GM23338 (cell line): ENCODE data around the gene APOBEC3A.

ENCODE experiments used
- CREB1 ChIP-seq: fragments of 250-450 bp; sonication (Bioruptor Pico); IDR thresholded peaks from 2 replicates; pipeline ENCODE4 v1.5.0; 2020; ENCODE audit warnings: low read depth, mild to moderate bottlenecking, moderate library complexity
- EZH2 ChIP-seq: fragments of 200-600 bp; sonication (generic); IDR thresholded peaks from one replicate; pipeline ENCODE4 v1.8.0; 2017; ENCODE audit warnings: antibody characterized with exemption, mild to moderate bottlenecking, low read depth; ENCODE audit not compliant: unreplicated experiment
- EZH2phosphoT487 ChIP-seq: fragments of 200-600 bp; sonication (generic); IDR thresholded peaks from one replicate; pipeline ENCODE4 v1.8.1; 2018; ENCODE audit warnings: antibody characterized with exemption; ENCODE audit not compliant: unreplicated experiment
- JUNB ChIP-seq: IDR thresholded peaks from one replicate; pipeline ENCODE4 v1.6.1; 2016; ENCODE audit warnings: antibody characterized with exemption; ENCODE audit not compliant: unreplicated experiment
- NANOG ChIP-seq: IDR thresholded peaks from 2 replicates; pipeline ENCODE4 v1.6.1; 2016; ENCODE audit warnings: antibody characterized with exemption, borderline replicate concordance
- POLR2AphosphoS5 ChIP-seq: IDR thresholded peaks from 2 replicates; pipeline ENCODE4 v1.6.1; 2016; ENCODE audit warnings: antibody characterized with exemption, low read depth
- STAT1 ChIP-seq: IDR thresholded peaks from one replicate; pipeline ENCODE4 v1.6.1; 2016; ENCODE audit warnings: antibody characterized with exemption; ENCODE audit not compliant: unreplicated experiment
- ZNF114 ChIP-seq: fragments of 250-450 bp; sonication (Bioruptor Pico); IDR thresholded peaks from 2 replicates; pipeline ENCODE4 v1.5.0; 2020; ENCODE audit warnings: mild to moderate bottlenecking, moderate library complexity
- ZNF331 ChIP-seq: fragments of 250-450 bp; sonication (Bioruptor Pico); IDR thresholded peaks from 2 replicates; pipeline ENCODE4 v1.5.0; 2020; ENCODE audit warnings: low read depth, mild to moderate bottlenecking, moderate library complexity
- TF ChIP-seq, protein P1 (sequence below): IDR thresholded peaks from 2 replicates; pipeline ENCODE4 v1.6.1; 2016; ENCODE audit warnings: antibody characterized with exemption
- TF ChIP-seq, protein P2 (sequence below), 2 experiments: fragments of 200-600 bp in 1 of 2; sonication (generic) in 1 of 2; conservative IDR thresholded peaks; 2 replicates each; pipeline versions ENCODE4 v1.5.1 to v1.6.1; 2016 to 2017; ENCODE audit warnings: antibody characterized with exemption in 2 of 2, low read depth in 2 of 2, mild to moderate bottlenecking in 2 of 2, moderate library complexity in 1 of 2
- TF ChIP-seq, protein P3 (sequence below): IDR thresholded peaks from one replicate; pipeline ENCODE4 v1.6.1; 2018; ENCODE audit warnings: antibody characterized with exemption; ENCODE audit not compliant: unreplicated experiment
- TF ChIP-seq, protein P4 (sequence below): fragments of 250-450 bp; sonication (Bioruptor Pico); IDR thresholded peaks from 2 replicates; pipeline ENCODE4 v1.5.0; 2020; ENCODE audit warnings: mild to moderate bottlenecking, moderate library complexity

DNA sequence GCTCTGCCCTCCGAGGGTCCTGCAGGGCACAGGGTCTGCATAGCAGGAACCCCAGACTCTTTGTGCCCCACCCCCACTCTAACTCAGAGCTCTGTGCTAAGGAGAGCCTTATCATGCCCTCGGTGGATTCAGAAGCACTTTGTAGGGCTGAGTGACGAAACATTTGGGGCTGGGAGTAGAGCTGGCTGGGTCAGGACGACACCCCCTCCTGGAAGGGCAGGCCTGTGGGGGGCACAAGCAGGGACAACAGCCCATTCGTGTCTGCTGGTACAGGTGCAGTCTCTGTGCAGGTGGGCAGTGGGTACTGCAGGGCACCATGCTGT, 8.9 kb downstream of the APOBEC3A start:
- TF ChIP-seq, protein P1, sequence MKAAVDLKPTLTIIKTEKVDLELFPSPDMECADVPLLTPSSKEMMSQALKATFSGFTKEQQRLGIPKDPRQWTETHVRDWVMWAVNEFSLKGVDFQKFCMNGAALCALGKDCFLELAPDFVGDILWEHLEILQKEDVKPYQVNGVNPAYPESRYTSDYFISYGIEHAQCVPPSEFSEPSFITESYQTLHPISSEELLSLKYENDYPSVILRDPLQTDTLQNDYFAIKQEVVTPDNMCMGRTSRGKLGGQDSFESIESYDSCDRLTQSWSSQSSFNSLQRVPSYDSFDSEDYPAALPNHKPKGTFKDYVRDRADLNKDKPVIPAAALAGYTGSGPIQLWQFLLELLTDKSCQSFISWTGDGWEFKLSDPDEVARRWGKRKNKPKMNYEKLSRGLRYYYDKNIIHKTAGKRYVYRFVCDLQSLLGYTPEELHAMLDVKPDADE: no peak
- no peak for TF ChIP-seq POLR2AphosphoS5
- TF ChIP-seq, protein P2, sequence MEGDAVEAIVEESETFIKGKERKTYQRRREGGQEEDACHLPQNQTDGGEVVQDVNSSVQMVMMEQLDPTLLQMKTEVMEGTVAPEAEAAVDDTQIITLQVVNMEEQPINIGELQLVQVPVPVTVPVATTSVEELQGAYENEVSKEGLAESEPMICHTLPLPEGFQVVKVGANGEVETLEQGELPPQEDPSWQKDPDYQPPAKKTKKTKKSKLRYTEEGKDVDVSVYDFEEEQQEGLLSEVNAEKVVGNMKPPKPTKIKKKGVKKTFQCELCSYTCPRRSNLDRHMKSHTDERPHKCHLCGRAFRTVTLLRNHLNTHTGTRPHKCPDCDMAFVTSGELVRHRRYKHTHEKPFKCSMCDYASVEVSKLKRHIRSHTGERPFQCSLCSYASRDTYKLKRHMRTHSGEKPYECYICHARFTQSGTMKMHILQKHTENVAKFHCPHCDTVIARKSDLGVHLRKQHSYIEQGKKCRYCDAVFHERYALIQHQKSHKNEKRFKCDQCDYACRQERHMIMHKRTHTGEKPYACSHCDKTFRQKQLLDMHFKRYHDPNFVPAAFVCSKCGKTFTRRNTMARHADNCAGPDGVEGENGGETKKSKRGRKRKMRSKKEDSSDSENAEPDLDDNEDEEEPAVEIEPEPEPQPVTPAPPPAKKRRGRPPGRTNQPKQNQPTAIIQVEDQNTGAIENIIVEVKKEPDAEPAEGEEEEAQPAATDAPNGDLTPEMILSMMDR (conservative IDR thresholded peaks at IDR 0.05; ENCODE audit: low read depth in 2 of 2): no peak
- no peak for TF ChIP-seq EZH2phosphoT487
- TF ChIP-seq, protein P3, sequence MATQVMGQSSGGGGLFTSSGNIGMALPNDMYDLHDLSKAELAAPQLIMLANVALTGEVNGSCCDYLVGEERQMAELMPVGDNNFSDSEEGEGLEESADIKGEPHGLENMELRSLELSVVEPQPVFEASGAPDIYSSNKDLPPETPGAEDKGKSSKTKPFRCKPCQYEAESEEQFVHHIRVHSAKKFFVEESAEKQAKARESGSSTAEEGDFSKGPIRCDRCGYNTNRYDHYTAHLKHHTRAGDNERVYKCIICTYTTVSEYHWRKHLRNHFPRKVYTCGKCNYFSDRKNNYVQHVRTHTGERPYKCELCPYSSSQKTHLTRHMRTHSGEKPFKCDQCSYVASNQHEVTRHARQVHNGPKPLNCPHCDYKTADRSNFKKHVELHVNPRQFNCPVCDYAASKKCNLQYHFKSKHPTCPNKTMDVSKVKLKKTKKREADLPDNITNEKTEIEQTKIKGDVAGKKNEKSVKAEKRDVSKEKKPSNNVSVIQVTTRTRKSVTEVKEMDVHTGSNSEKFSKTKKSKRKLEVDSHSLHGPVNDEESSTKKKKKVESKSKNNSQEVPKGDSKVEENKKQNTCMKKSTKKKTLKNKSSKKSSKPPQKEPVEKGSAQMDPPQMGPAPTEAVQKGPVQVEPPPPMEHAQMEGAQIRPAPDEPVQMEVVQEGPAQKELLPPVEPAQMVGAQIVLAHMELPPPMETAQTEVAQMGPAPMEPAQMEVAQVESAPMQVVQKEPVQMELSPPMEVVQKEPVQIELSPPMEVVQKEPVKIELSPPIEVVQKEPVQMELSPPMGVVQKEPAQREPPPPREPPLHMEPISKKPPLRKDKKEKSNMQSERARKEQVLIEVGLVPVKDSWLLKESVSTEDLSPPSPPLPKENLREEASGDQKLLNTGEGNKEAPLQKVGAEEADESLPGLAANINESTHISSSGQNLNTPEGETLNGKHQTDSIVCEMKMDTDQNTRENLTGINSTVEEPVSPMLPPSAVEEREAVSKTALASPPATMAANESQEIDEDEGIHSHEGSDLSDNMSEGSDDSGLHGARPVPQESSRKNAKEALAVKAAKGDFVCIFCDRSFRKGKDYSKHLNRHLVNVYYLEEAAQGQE: no peak
- no peak for TF ChIP-seq EZH2
- TF ChIP-seq ZNF114 (CRISPR knock-in tag): no peak
- TF ChIP-seq JUNB: no peak
- TF ChIP-seq CREB1 (CRISPR knock-in tag): no peak
- TF ChIP-seq, protein P4, sequence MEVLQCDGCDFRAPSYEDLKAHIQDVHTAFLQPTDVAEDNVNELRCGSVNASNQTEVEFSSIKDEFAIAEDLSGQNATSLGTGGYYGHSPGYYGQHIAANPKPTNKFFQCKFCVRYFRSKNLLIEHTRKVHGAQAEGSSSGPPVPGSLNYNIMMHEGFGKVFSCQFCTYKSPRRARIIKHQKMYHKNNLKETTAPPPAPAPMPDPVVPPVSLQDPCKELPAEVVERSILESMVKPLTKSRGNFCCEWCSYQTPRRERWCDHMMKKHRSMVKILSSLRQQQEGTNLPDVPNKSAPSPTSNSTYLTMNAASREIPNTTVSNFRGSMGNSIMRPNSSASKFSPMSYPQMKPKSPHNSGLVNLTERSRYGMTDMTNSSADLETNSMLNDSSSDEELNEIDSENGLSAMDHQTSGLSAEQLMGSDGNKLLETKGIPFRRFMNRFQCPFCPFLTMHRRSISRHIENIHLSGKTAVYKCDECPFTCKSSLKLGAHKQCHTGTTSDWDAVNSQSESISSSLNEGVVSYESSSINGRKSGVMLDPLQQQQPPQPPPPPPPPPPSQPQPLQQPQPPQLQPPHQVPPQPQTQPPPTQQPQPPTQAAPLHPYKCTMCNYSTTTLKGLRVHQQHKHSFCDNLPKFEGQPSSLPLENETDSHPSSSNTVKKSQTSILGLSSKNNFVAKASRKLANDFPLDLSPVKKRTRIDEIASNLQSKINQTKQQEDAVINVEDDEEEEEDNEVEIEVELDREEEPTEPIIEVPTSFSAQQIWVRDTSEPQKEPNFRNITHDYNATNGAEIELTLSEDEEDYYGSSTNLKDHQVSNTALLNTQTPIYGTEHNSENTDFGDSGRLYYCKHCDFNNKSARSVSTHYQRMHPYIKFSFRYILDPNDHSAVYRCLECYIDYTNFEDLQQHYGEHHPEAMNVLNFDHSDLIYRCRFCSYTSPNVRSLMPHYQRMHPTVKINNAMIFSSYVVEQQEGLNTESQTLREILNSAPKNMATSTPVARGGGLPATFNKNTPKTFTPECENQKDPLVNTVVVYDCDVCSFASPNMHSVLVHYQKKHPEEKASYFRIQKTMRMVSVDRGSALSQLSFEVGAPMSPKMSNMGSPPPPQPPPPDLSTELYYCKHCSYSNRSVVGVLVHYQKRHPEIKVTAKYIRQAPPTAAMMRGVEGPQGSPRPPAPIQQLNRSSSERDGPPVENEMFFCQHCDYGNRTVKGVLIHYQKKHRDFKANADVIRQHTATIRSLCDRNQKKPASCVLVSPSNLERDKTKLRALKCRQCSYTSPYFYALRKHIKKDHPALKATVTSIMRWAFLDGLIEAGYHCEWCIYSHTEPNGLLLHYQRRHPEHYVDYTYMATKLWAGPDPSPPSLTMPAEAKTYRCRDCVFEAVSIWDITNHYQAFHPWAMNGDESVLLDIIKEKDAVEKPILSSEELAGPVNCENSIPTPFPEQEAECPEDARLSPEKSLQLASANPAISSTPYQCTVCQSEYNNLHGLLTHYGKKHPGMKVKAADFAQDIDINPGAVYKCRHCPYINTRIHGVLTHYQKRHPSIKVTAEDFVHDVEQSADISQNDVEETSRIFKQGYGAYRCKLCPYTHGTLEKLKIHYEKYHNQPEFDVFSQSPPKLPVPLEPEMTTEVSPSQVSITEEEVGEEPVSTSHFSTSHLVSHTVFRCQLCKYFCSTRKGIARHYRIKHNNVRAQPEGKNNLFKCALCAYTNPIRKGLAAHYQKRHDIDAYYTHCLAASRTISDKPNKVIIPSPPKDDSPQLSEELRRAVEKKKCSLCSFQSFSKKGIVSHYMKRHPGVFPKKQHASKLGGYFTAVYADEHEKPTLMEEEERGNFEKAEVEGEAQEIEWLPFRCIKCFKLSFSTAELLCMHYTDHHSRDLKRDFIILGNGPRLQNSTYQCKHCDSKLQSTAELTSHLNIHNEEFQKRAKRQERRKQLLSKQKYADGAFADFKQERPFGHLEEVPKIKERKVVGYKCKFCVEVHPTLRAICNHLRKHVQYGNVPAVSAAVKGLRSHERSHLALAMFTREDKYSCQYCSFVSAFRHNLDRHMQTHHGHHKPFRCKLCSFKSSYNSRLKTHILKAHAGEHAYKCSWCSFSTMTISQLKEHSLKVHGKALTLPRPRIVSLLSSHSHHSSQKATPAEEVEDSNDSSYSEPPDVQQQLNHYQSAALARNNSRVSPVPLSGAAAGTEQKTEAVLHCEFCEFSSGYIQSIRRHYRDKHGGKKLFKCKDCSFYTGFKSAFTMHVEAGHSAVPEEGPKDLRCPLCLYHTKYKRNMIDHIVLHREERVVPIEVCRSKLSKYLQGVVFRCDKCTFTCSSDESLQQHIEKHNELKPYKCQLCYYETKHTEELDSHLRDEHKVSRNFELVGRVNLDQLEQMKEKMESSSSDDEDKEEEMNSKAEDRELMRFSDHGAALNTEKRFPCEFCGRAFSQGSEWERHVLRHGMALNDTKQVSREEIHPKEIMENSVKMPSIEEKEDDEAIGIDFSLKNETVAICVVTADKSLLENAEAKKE: no peak
- TF ChIP-seq STAT1: no peak
- no peak for TF ChIP-seq ZNF331 (CRISPR knock-in tag)
- TF ChIP-seq NANOG: no peak
